SK-N-SH treated with all-trans-retinoic acid at 6 μM for 48 hours (cell line): ENCODE measurements around the gene CYP2U1.

Experiments used
- ATAC-seq: fragments of 200-7000 bp; cut with Tn5 transposase; 3 replicates; pipeline ENCODE4 v1.9.1; 2020; ENCODE audit warnings: mild to moderate bottlenecking, moderate library complexity
- ARNTL ChIP-seq: fragments of 450-650 bp; formaldehyde crosslinking; IDR thresholded peaks from 2 replicates; pipeline ENCODE4 v1.5.0; 2020; ENCODE audit warnings: low read depth, mild to moderate bottlenecking, moderate library complexity, borderline replicate concordance
- BACH2 ChIP-seq: fragments of 250-450 bp; sonication (Bioruptor Pico); IDR thresholded peaks from 2 replicates; pipeline ENCODE4 v1.9.0; 2021; ENCODE audit warnings: mild to moderate bottlenecking, borderline replicate concordance
- CSDC2 ChIP-seq: fragments of 250-450 bp; sonication (Bioruptor Pico); IDR thresholded peaks from 2 replicates; pipeline ENCODE4 v1.5.0; 2020; ENCODE audit warnings: mild to moderate bottlenecking, moderate library complexity
- ESRRG ChIP-seq: fragments of 250-450 bp; sonication (Bioruptor Pico); IDR thresholded peaks from 2 replicates; pipeline ENCODE4 v1.6.1; 2021; ENCODE audit warnings: mild to moderate bottlenecking
- ISL1 ChIP-seq: fragments of 250-450 bp; sonication (Bioruptor Pico); IDR thresholded peaks from 2 replicates; pipeline ENCODE4 v2.1.2; 2022; ENCODE audit warnings: mild to moderate bottlenecking, moderate library complexity
- OSR1 ChIP-seq: fragments of 250-450 bp; sonication (Bioruptor Pico); IDR thresholded peaks from 2 replicates; pipeline ENCODE4 v1.8.0; 2022; ENCODE audit warnings: moderate library complexity, mild to moderate bottlenecking, inconsistent platforms
- PPARA ChIP-seq: fragments of 250-450 bp; sonication (Bioruptor Pico); IDR thresholded peaks from 2 replicates; pipeline ENCODE4 v1.5.0; 2020; ENCODE audit warnings: mild to moderate bottlenecking, borderline replicate concordance
- RARB ChIP-seq: fragments of 250-450 bp; sonication (Bioruptor Pico); IDR thresholded peaks from 2 replicates; pipeline ENCODE4 v1.8.0; 2021; ENCODE audit warnings: mild to moderate bottlenecking, moderate library complexity
- SNAI2 ChIP-seq: fragments of 250-450 bp; sonication (Bioruptor Pico); IDR thresholded peaks from 2 replicates; pipeline ENCODE4 v1.5.0; 2020; ENCODE audit warnings: mild to moderate bottlenecking, moderate library complexity
- TCF4 ChIP-seq: fragments of 250-450 bp; sonication (Bioruptor Pico); IDR thresholded peaks from 2 replicates; pipeline ENCODE4 v1.8.0; 2021; ENCODE audit warnings: mild to moderate bottlenecking, moderate library complexity, borderline replicate concordance
- TOX ChIP-seq: fragments of 250-450 bp; sonication (Bioruptor Pico); IDR thresholded peaks from 2 replicates; pipeline ENCODE4 v1.8.0; 2021; ENCODE audit warnings: mild to moderate bottlenecking, moderate library complexity, borderline replicate concordance
- ZC3H10 ChIP-seq: fragments of 250-450 bp; sonication (Bioruptor Pico); IDR thresholded peaks from 2 replicates; pipeline ENCODE4 v1.5.1; 2021; ENCODE audit warnings: mild to moderate bottlenecking, moderate library complexity
- ZFP30 ChIP-seq: fragments of 450-650 bp; formaldehyde crosslinking; IDR thresholded peaks from 2 replicates; pipeline ENCODE4 v1.5.0; 2022; ENCODE audit warnings: mild to moderate bottlenecking, moderate library complexity
- ZNF565 ChIP-seq: fragments of 450-650 bp; formaldehyde crosslinking; conservative IDR thresholded peaks from 2 replicates; pipeline ENCODE4 v1.5.0; 2020; ENCODE audit warnings: low read depth, mild to moderate bottlenecking, moderate library complexity
- ZNF70 ChIP-seq: fragments of 450-650 bp; formaldehyde crosslinking; IDR thresholded peaks from 2 replicates; pipeline ENCODE4 v1.5.0; 2020; ENCODE audit warnings: mild to moderate bottlenecking, moderate library complexity
- ZNF8 ChIP-seq: fragments of 450-650 bp; formaldehyde crosslinking; IDR thresholded peaks from 2 replicates; pipeline ENCODE4 v1.5.0; 2020; ENCODE audit warnings: mild to moderate bottlenecking, moderate library complexity
- TF ChIP-seq, protein P1 (sequence below): fragments of 250-450 bp; sonication (Bioruptor Pico); IDR thresholded peaks from 2 replicates; pipeline ENCODE4 v1.5.0; 2020; ENCODE audit warnings: mild to moderate bottlenecking, moderate library complexity
- TF ChIP-seq, protein P2 (sequence below): fragments of 250-450 bp; sonication (Bioruptor Pico); IDR thresholded peaks from 2 replicates; pipeline ENCODE4 v1.5.1; 2020; ENCODE audit warnings: low read depth, mild to moderate bottlenecking, moderate library complexity
- TF ChIP-seq, protein P3 (sequence below): fragments of 250-450 bp; sonication (Bioruptor Pico); IDR thresholded peaks from 2 replicates; pipeline ENCODE4 v1.5.1; 2021; ENCODE audit warnings: mild to moderate bottlenecking, moderate library complexity
- TF ChIP-seq, protein P4 (sequence below): fragments of 250-450 bp; sonication (Bioruptor Pico); IDR thresholded peaks from 2 replicates; pipeline ENCODE4 v1.8.0; 2021; ENCODE audit warnings: low read depth, mild to moderate bottlenecking, moderate library complexity, borderline replicate concordance
- TF ChIP-seq, protein P5 (sequence below): fragments of 250-450 bp; sonication (Bioruptor Pico); IDR thresholded peaks from 2 replicates; pipeline ENCODE4 v1.8.0; 2020; ENCODE audit warnings: mild to moderate bottlenecking, moderate library complexity, borderline replicate concordance

The CYP2U1 gene

DNA sequence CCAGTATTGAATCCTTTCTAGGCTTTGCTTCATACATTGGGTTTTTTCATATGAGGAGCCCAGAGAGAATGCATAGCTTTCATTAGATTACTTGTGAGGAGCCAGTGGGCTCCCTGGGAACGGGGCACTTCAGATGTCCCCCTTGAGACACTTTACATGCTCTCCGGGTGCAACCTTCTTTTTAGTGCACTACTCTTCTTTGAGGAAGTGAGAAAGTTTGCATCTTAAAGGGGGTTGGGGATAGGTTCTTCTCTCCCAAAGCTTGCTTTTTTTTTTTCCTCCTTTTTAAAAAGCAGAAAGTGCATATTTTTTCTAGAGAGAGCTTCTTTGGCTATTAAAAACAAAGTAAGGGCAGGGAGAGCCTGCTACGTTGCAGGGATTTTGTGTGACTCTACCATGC, 62.6 kb downstream of the CYP2U1 start:
- TF ChIP-seq BACH2 (no peak), ZC3H10 (CRISPR knock-in tag) (no peak), TOX (no peak), ZNF8 (no peak), ARNTL (CRISPR knock-in tag) (no peak)
- TF ChIP-seq, protein P1, sequence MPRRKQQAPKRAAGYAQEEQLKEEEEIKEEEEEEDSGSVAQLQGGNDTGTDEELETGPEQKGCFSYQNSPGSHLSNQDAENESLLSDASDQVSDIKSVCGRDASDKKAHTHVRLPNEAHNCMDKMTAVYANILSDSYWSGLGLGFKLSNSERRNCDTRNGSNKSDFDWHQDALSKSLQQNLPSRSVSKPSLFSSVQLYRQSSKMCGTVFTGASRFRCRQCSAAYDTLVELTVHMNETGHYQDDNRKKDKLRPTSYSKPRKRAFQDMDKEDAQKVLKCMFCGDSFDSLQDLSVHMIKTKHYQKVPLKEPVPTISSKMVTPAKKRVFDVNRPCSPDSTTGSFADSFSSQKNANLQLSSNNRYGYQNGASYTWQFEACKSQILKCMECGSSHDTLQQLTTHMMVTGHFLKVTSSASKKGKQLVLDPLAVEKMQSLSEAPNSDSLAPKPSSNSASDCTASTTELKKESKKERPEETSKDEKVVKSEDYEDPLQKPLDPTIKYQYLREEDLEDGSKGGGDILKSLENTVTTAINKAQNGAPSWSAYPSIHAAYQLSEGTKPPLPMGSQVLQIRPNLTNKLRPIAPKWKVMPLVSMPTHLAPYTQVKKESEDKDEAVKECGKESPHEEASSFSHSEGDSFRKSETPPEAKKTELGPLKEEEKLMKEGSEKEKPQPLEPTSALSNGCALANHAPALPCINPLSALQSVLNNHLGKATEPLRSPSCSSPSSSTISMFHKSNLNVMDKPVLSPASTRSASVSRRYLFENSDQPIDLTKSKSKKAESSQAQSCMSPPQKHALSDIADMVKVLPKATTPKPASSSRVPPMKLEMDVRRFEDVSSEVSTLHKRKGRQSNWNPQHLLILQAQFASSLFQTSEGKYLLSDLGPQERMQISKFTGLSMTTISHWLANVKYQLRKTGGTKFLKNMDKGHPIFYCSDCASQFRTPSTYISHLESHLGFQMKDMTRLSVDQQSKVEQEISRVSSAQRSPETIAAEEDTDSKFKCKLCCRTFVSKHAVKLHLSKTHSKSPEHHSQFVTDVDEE (CRISPR knock-in tag), result no peak
- TF ChIP-seq, protein P2, sequence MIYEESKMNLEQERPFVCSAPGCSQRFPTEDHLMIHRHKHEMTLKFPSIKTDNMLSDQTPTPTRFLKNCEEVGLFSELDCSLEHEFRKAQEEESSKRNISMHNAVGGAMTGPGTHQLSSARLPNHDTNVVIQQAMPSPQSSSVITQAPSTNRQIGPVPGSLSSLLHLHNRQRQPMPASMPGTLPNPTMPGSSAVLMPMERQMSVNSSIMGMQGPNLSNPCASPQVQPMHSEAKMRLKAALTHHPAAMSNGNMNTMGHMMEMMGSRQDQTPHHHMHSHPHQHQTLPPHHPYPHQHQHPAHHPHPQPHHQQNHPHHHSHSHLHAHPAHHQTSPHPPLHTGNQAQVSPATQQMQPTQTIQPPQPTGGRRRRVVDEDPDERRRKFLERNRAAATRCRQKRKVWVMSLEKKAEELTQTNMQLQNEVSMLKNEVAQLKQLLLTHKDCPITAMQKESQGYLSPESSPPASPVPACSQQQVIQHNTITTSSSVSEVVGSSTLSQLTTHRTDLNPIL (CRISPR knock-in tag), result no peak
- TF ChIP-seq, protein P3, sequence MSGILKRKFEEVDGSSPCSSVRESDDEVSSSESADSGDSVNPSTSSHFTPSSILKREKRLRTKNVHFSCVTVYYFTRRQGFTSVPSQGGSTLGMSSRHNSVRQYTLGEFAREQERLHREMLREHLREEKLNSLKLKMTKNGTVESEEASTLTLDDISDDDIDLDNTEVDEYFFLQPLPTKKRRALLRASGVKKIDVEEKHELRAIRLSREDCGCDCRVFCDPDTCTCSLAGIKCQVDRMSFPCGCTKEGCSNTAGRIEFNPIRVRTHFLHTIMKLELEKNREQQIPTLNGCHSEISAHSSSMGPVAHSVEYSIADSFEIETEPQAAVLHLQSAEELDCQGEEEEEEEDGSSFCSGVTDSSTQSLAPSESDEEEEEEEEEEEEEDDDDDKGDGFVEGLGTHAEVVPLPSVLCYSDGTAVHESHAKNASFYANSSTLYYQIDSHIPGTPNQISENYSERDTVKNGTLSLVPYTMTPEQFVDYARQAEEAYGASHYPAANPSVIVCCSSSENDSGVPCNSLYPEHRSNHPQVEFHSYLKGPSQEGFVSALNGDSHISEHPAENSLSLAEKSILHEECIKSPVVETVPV (CRISPR knock-in tag), result no peak
- no peak for ATAC-seq

DNA sequence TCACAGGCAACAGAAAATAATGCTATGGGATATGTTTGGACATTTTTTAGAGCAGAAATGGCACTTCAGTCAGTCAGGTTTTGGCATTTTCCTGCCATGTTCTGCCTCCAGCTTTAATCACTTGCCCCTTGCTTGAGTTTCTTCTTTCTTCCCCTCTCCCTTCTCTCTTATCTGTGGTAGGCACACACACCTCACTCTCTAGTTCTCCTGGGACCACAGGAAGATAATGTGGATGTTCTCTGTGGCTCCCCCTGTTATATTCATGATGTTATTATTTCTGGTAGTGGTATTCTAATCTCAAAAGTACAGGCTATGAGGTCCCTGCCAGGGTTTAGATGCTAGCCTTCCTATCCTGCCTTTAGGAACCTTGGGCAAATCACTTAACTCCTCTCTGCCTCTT, 63.5 kb downstream of the CYP2U1 start:
- no peak for ATAC-seq
- TF ChIP-seq PPARA (CRISPR knock-in tag) (no peak), ISL1 (CRISPR knock-in tag) (no peak), ZNF565 (CRISPR knock-in tag) (no peak), ESRRG (no peak), BACH2 (no peak), ZC3H10 (CRISPR knock-in tag) (no peak), ZNF8 (no peak), RARB (CRISPR knock-in tag) (no peak), SNAI2 (CRISPR knock-in tag) (no peak), TOX (no peak), OSR1 (CRISPR knock-in tag) (no peak), CSDC2 (no peak), ZFP30 (CRISPR knock-in tag) (no peak), TCF4 (CRISPR knock-in tag) (no peak), ZNF70 (CRISPR knock-in tag) (no peak)
- TF ChIP-seq, protein P2 (CRISPR knock-in tag), result no peak
- TF ChIP-seq, protein P4, sequence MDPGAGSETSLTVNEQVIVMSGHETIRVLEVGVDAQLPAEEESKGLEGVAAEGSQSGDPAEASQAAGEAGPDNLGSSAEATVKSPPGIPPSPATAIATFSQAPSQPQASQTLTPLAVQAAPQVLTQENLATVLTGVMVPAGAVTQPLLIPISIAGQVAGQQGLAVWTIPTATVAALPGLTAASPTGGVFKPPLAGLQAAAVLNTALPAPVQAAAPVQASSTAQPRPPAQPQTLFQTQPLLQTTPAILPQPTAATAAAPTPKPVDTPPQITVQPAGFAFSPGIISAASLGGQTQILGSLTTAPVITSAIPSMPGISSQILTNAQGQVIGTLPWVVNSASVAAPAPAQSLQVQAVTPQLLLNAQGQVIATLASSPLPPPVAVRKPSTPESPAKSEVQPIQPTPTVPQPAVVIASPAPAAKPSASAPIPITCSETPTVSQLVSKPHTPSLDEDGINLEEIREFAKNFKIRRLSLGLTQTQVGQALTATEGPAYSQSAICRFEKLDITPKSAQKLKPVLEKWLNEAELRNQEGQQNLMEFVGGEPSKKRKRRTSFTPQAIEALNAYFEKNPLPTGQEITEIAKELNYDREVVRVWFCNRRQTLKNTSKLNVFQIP, result no peak
- TF ChIP-seq, protein P5, sequence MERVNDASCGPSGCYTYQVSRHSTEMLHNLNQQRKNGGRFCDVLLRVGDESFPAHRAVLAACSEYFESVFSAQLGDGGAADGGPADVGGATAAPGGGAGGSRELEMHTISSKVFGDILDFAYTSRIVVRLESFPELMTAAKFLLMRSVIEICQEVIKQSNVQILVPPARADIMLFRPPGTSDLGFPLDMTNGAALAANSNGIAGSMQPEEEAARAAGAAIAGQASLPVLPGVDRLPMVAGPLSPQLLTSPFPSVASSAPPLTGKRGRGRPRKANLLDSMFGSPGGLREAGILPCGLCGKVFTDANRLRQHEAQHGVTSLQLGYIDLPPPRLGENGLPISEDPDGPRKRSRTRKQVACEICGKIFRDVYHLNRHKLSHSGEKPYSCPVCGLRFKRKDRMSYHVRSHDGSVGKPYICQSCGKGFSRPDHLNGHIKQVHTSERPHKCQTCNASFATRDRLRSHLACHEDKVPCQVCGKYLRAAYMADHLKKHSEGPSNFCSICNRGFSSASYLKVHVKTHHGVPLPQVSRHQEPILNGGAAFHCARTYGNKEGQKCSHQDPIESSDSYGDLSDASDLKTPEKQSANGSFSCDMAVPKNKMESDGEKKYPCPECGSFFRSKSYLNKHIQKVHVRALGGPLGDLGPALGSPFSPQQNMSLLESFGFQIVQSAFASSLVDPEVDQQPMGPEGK (CRISPR knock-in tag), result no peak
- TF ChIP-seq, protein P1 (CRISPR knock-in tag), result no peak
- TF ChIP-seq, protein P3 (CRISPR knock-in tag), result no peak
